GM18508 (cell line): ENCODE results near the gene WRAP53.

Source experiments
- ATAC-seq: cut with Tn5 transposase; IDR thresholded peaks from one replicate; pipeline ENCODE4 v1.9.1; 2021; ENCODE audit warnings: moderate number of reproducible peaks; ENCODE audit not compliant: insufficient read depth, unreplicated experiment

The WRAP53 gene

DNA sequence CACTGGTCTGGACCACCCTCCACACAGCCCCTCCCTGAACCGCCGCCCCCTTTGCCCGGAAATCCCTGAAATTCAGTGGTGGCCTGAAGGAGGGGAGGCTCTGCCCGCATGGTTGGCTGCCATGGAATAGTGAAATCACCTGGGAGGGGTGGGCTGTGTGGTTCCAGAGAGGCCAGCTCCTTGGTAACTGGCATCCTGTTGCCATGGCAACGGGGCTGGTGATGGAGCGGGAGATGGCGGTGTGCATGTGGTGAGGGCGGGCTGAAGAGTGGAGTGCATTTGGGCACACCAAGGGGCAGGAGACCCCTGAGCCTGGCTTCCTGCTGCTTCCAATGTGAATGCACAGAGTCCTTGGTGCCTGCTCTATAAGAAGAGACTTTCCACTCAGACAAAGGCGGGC, 19.2 kb downstream of the WRAP53 start:
- no peak for ATAC-seq

DNA sequence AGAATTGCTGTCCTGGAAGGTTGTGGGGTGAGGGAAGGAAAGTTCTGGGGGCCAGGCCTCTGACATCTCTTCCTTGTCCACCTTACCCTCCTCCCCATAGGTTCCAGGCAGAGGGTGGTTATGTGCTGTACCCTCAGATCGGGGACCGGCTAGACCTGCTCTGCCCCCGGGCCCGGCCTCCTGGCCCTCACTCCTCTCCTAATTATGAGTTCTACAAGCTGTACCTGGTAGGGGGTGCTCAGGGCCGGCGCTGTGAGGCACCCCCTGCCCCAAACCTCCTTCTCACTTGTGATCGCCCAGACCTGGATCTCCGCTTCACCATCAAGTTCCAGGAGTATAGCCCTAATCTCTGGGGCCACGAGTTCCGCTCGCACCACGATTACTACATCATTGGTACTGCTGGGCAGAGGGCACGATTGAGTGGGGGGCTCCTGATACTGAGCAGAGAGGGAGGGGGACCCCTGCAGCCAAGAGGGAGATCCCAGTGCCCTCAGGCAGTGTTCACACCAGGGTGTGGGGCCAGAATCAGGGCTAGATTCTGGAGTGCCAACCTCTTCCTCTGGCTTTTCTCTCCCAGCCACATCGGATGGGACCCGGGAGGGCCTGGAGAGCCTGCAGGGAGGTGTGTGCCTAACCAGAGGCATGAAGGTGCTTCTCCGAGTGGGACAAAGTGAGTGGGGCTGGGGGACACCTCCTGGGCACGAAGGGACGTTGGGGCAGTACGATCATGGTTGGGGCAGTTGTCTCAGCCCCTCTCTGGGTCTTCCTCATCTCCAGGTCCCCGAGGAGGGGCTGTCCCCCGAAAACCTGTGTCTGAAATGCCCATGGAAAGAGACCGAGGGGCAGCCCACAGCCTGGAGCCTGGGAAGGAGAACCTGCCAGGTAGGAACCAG, 19.8 kb downstream of the WRAP53 start:
- ATAC-seq, result no peak

GRCh38 chr17:7709031-7709430, 20.8 kb downstream of the WRAP53 start:
- ATAC-seq, result no peak

DNA sequence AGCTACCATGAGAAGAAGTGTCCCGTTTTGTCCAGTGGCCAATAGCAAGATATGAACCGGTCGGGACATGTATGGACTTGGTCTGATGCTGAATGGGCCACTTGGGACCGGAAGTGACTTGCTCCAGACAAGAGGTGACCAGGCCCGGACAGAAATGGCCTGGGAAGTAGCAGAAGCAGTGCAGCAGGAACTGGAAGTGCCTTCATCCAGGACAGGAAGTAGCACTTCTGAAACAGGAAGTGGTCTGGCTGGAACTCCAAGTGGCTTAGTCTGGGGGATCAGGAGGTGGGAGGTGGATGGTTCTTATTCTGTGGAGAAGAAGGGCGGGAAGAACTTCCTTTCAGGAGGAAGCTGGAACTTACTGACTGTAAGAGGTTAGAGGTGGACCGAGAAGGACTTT, 22.0 kb downstream of the WRAP53 start:
- no peak for ATAC-seq

DNA sequence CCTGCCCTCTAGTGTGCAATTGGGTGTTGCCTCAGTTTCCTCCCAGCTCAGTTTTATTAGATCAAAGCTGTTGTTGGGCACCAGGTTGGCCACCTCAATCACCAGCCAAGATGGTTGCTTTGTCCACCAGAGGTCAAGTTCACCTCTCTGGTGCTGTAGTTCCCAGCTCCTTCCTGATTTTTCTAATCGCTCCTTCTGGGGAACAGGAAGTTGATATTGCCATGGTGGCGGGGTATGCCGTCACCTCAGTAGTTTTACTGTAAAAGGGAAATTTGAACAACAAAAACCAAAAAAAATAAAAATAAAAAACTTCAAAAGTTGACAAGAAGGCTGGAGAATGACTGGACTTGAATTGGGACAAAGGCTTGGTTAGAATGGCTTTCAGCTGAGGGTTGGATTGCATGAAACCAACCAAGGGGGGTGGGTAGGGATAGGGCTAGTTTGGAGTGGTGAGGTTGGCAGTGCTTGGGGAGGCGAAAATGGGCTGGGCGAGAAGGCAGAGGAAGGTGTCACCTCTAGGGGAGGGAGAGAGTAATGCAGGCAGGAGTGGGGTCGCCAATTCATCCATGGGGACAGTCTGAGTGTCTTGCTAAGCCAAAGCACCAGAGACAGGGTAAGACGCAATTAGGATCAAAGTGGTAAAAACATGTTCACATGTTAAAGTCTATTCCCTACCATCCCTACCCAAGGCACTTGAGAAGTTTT, 22.9 kb downstream of the WRAP53 start:
- ATAC-seq, result no peak

DNA sequence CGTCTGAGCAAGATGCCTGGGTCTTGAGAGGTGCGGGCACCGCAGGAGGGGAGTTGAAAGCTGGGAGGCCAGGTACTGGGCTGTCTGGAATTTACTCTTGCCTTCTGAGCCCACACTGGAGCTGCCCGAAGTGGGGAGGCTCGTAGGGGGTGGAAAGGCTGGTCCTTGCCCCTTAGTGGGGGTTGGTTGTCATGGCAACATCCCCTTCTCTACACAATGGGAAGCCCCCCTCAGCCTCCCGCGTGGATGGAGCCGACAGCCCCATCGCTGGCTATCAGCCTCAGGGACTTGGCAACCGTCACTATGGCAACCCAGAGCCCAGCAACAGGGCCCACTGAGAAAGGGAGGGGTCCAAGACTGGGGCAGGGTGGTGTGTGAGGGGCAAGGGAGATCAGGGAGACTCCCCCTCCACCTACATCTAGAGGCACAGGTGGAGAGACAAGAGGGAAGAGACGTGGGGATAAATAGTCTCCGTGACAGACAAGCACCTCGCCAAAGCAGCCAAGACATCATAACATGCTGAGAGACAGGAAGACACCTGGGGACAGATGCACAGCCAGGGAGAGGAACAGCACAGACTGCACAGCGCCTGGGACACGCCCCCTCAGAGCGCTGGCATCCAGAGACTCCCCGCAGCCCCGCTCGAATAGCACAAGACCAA, 24.0 kb downstream of the WRAP53 start:
- no peak for ATAC-seq

DNA sequence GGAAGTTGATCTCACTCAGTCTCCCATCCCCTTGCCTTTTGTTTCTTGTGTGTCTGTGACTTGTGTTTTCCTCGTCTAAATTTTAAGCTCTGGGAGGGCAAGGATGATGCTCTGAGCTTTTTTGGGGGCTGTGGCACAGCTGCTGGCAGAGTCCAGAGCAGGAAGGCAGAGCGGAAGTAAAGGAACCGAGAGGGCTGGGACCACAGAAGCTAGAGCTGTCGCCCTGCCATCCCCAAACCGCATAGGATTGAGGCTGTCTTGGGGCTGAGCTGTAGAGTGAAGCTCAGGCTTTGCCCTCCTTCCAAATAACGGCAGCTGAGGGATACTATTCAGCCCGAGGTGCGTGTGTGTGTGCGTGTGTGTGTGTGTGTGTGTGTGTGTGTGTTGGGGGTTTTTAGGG, 25.5 kb downstream of the WRAP53 start:
- no peak for ATAC-seq

DNA sequence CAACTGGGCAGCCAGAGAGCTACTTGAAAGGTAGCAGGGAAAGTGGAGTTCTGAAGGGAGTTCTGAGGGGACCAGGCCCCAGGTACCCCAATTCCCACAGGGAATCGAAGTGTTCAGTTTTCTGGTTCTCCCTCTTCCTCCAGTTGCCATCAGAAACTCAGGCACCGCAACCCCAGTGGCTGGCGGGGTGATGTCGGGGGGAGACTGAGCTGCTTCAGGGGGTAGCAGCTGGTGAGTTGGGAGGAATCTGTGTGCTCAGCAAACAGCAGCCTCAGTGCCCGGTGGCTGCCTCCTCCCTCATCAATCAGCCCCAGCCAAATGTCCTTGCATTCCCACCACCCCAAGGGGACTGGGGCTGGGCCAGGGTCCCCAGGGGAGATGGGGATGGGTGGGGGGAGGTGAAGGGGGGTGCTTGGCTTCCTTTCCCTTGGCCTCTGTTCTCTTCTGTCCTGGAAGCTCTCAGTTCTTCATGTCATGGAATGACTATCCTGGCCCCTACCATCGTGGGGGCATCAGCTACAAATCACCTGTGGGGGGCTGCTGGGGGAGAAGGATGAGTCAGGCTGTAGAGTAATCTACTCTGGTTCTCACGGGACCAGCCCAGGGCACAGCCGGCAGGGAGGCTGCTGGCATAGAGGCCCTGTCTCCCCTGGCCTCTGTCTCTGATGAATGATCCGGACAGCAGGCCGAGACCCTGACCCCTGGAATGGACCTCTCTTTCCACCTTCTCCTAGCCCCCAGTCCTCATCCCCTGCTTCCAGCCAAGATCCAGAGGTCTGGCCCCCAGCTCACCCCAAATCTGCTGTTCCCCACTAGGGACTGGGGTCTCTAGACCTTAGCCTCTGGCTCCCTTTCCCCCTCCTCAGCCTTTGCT, 26.7 kb downstream of the WRAP53 start:
- ATAC-seq, result no peak

GRCh38 chr17:7715936-7716886, 27.9 kb downstream of the WRAP53 start:
- ATAC-seq, result no peak

- ATAC-seq, result no peak
Observed at GRCh38 chr17:7716901-7717755, 28.9 kb downstream of the WRAP53 start, which contains the start of gene DNAH2. Gene DNAH2 (plus strand): TSS chr17:7717744. CDS start chr17:7719735, 1,991 bp downstream.

- no peak for ATAC-seq
Observed at GRCh38 chr17:7717756-7718350, 29.6 kb downstream of the WRAP53 start.

DNA sequence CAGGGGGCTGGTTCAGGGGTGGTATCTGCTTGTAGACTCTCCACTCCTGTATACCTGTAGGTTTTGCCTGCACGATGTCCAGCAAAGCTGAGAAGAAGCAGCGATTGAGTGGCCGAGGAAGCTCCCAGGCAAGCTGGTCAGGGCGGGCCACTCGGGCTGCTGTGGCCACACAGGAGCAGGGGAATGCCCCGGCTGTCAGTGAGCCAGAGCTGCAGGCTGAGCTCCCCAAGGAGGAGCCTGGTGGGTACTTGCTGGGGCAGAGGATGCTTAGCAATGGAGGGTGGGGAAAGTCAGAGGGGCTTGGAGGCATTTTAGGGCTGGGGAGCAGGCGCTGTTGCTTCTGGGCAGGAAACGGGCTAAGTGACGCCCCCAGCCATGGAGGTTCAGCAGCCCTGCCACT, 31.4 kb downstream of the WRAP53 start:
- no peak for ATAC-seq

GRCh38 chr17:7720125-7720524, 31.8 kb downstream of the WRAP53 start:
- no peak for ATAC-seq

DNA sequence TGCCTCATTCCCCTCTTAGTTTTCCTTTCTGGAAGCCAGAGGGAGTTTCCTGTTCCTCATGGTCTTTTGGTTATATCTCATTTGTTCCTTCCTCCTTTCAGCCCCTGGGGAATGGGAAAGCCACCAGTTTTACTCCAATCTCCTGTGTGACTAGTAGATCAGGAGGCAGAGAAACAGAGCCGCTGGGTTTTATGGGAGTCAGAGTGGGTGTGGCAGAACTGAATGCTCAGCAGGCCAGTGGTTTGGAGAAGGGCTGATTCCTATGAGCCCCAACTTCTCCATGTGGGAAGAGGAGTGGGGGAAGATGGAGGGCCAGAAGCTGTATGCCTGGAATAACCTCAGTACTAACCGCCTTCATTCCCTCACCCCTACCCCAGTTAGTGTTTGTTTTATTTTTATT, 33.3 kb downstream of the WRAP53 start:
- ATAC-seq, result no peak

- ATAC-seq, result no peak
Observed at GRCh38 chr17:7727886-7728285, 39.6 kb downstream of the WRAP53 start.

GRCh38 chr17:7729816-7730215, 41.5 kb downstream of the WRAP53 start:
- no peak for ATAC-seq

GRCh38 chr17:7732981-7733539, 44.8 kb downstream of the WRAP53 start:
- no peak for ATAC-seq
